Hematopoietic multipotent progenitor cell treated with erythropoietin and hydrocortisone succinate and interleukin-3 and kit ligand, for 6 days (in vitro differentiated cells): ENCODE data around the gene PC.

Source experiments
- DNase-seq: peaks from one replicate; pipeline ENCODE4 v3.0.0-alpha.2; 2015

The PC gene

DNA sequence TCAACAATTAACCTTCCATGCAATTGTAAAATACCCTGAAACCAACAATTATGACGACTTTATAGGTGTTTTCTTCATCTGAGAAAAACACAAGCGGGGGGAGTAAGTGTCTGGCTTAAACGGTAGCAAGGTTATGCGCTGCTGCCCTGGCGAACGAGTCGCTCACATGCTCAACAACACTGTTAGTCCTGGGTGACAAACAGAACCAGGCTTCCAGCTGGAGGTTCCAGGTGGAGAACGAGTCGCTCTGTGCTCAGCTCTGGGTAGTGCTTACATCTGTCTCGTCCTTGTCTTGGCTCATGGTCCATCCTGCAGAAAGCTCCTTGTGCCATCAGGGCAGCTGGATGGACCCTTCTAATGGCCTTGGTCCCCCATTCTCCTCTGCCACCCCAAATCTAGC is 48.2 kb downstream of the PC start:
- no peak for DNase-seq

- DNase-seq = no peak
Observed at GRCh38 chr11:66909181-66909580, 49.0 kb downstream of the PC start.

DNA sequence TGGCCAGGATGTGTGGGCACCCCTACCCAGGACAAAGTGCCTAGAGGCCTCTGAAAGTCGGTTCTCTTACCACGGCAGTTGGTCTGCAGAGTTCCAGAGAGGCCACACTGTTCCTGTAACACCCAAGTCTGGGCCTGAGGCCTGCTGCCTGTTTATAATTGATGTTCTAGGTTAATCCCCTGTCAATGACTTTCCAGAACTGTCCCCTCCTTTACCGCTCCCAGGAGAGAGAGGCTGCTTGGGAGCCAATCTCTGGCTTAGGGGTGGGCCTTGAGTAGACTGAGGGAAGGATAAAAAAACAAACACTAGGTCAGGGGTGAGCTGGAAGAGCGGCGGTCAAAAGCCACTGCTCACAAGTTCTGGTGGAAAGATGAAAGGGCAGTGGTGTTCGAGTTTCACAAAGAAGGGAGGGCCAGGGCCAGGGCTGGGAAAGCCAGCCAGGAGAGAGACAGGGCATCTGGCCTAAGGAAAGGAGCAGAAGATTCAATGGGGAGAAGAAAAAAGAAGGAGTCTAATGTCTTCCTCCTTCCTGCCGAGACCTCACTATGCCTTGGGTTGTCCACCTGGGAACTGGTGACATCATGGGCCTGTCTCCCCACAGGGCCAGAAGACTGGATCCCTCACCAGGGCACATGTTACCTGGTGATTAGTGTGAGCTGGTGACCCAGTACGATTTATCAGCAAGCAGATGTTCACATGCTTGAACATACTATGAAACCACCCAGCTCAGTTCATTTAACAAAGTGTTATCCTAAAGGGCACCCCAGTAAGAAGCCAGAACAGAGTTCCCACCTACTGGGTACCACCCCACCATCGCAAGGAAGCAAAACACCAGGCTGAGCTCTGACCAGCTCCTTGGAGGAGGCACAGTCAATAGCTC is 50.2 kb downstream of the PC start:
- DNase-seq = peak; percentile 49

DNA sequence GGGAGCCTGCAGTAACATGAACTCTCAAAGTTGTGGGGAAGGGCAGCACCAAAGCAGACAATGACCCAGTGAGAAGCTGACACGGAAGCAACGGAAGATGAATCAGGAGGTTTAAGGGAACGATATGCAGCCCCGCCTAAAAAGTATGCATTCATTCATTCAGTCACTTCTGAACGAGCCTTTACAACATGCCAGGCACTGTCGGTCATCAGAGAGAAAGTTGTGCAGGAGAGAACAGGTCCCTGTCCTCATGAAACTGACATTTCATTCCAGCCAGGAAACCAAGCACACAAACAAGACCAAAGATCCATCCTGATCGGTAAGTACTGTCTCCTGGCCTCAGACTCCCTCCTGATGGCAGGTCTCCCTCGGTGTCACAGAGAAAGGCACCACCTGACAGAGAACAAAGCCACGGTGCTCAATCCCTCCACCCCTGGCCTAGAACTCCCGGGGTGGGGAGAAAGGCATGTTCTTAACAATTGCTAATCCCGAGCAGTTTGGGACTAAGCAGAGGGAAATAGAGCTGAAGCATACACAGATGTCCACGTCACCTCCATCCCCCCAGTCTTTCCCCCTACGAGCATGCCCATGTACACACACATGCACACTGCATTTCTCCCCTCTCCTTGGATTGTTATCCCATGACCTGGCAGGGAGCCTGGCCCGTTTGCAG is 52.0 kb downstream of the PC start:
- no peak for DNase-seq

- DNase-seq = no peak
Observed at GRCh38 chr11:66905631-66906030, 52.6 kb downstream of the PC start.

DNA sequence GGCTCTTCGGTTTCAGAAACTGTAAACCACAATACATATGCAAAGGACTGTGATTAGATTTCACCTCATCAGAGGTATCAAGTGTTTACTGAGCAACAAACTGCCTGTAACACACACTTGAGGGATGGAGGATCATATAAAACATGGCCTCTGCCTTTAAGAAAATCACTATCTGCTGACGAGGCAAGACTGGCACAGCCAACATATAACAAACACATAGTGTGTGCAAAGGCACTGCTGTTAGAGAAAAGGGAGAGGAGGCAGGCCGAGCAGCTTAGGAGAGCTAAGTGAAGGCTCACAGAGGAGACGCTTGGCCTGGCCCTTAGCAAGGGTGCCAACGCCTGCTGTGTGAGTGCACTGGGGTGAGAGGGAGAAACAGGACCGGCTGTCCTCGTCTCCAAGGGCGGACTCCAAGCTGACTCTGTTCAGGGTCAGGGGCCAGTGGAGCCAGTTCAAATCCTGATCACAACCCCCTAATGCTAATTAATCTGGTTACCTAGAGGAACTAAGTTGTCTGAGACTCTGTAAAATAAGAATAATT is 53.1 kb downstream of the PC start:
- no peak for DNase-seq

- DNase-seq = no peak
Observed at GRCh38 chr11:66904561-66904960, 53.6 kb downstream of the PC start.

DNA sequence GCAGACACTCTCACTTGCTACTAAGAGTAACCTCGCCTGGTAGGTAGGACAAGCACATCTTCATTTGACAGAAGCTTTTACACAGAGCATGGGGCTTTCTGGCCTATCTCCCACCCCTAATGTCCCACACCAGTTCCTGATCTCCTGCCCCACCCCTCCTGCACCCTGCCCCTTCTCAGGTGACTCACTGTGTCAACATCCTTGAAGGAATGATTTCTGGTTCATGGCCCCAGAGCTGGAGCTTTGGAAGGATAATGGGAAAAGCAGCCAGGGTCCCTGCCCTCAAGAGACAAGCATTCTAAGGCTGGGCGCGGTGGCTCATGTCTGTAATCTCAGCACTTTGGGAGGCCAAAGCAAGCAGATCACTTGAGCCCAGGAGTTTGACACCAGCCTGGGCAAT is 54.1 kb downstream of the PC start:
- DNase-seq = no peak

DNA sequence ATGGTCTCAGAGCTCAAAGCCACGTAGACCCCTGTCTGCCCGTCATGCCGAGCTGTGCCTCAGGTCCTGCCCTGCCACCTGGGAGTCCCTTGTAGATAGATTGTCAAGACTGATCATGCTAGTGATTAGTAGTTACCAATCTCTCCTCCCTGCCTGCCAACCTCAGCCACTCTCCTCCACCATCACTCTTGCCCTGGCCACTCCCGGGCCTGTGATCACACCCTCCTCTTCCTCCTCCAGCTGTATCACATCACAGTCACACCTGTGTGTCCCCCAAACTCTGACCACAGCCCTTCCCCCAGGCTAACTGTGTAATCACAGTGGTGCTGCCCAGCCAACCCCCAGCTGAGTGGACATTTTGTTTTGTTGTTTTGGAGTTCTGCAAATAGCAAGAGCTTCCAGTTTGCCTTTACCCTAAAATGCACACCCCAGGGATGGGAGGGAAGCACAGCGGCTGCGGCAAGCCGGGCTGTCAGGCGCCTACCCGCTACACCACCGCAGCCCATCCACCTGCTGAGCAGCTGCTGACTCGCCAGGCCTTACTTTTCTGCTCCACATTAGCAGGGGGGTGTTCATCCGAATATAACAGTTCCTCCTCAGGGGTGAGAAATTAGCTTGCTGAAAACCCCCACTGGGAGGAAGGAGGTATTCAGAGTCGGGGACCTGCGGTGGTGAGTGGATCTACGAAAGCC is 55.6 kb downstream of the PC start:
- DNase-seq = no peak

DNA sequence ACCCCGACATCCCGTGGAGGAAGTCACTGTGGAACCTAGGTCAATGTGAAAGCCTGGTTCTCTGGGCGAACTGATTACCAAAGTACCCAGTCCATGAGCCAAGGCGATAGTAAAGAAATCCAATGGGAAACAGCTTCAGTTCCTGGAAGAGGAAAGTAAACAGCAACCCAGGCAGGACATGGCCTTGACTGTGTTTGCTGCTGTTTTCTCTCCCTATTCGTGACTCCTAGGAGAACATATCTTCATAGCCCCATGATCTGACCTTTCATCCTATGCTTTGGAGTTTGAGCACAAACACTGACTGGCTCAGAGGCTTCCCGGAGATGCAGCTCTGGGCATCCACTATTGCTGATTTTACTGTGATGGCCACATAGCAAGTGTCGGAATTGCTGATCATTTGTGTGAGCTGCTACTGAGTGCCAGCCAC is 56.2 kb downstream of the PC start:
- DNase-seq = no peak

DNA sequence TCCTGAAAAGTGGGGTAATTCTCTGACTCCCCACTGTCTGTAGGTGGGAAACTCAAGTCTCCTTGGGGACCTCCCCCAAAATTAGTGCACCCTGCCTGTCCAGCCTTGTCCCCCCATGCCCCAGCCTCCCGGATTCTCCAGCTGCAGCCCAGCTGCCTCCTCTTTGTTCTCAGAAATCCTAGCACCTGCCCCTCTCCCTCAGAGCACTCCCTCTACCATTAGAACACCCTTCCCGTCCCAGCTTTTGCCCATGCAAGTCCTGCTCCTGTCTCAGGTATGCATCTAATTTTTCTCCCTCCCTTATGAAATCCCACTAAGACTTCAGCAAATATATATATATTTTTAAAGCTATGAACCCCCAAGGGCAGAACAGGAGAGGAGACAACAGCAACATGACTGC is 64.0 kb downstream of the PC start:
- DNase-seq = no peak

- no peak for DNase-seq
Observed at GRCh38 chr11:66892911-66893310, 65.3 kb downstream of the PC start.

DNA sequence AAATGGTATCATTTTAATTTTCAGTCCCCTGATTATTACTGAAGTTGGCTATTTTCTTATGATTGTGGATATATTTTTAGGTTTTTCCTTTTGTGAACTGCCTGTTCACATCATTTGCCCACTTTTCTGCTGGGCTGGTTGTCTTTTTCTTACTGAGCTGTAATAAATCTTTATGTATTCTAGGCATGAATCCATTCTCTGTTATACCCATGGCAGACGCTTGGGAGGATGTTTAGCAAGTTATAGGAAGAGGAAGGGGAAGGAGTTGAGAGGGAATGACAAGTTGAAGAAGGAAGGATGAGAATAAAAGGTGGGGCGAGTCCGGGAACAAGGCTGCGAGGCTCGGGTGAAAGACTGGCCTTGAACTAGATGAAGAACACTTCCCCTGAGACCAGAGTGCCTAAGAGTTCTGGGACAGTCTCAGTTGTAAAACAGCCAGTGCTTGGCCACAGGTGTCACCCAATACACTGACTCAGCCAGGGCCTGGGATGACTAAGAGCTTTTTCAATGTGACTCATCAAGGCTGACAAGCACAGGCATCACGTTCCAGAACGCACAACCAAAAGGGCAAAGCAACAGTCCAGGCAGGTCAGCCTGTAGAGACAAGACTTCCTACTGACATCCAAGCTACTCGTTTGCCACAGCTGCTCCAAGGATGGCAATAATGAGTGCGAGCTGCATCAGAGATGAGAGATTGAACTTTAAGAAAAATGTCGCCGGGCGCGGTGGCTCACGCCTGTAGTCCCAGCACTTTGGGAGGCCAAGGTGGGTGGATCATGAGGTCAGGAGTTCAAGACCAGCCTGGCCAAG is 66.1 kb downstream of the PC start:
- DNase-seq = peak; percentile 79

DNA sequence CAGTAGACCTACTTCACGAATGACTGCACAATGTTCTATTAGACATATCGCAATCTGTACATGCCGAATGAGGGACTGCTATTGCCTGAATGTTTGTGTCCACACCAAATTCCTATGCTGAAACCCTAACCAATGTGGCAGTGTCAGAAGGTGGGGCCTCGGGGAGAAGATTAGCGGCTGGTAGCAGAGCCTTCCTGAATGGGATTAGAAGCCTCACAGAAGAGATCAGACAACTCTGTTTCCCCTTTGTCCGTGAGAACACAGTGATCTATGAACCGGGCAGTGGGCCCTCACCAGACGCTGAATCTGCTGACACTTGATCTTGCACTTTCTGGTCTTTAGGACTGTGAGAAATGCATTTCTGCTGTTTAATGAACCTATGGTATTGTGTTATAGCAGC is 68.2 kb downstream of the PC start:
- DNase-seq = no peak

- DNase-seq = no peak
Observed at GRCh38 chr11:66888282-66888681, 69.9 kb downstream of the PC start.

- no peak for DNase-seq
Observed at GRCh38 chr11:66887526-66887925, 70.7 kb downstream of the PC start.

GRCh38 chr11:66886671-66887221 is 71.4 kb downstream of the PC start:
- DNase-seq = no peak

GRCh38 chr11:66885950-66886440 is 72.2 kb downstream of the PC start:
- DNase-seq = no peak

GRCh38 chr11:66885469-66885868 is 72.7 kb downstream of the PC start:
- DNase-seq = no peak

DNA sequence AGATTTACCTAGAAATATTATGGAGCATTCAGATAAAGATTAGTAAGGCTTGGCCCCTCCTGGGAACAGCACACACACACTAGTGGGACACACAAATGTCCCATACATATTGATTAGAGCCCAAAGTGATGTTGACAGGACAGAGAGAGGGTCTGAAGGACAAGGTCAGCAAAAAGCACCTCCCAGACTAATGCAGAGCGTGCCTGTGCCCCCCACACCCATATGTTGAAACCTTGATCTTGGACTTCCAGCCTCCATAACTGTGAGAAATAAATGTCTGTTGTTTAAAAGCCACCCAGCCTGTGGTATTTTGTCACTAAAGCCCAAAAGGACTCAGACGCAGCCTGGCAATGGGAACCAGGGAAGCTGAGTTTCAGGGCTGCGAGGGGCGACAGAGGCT is 73.7 kb downstream of the PC start:
- DNase-seq = no peak

DNA sequence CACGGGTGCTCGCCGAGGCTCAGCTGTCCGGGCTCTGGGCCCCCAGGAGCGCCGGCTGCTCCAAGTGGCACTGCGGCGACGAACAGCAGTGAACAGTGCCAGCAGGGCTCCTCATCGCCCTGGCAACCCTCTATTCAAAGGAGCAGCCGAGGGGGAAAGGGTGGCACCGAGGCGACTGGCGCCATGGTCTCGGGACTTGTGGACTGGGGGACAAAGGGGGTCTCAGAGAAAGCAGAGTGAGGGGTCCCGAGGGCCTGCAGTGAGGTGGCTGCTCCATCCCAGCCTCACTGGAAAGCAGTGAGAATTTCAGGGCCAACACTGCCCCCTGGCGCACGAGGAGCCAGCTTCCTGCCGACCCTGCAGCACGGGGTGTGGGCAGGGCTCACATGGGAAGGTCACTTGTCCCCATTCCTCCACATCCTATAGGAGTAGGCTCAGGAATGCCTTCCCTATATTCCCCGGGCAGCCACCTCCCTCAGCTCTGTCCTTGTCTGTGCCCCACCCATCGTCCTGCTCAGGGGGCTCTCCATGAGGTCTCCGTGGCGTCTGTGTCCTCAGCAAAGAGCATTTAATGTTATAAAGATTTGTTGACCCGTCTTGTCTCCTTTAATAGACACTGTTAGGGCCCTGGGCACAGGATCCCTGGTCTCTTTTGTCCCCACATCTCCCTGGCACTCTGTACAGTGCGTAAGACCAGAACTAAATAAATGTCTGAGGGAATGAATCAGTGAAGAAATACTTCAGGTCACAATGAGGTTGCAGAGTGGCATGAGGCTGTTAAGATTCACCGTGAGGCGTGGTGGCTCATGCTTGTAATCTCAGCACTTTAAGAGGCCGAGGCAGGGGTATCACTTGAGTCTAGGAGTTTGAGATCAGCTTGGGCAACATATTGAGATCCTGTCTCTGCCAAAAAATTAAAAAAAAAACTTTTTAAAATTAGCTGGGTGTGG is 74.9 kb downstream of the PC start:
- peak; percentile 80 for DNase-seq
